KMS-11 (cell line): ENCODE data around the gene AGPS.

Experiments
- H2AFZ ChIP-seq: fragments of 200-600 bp; sonication (generic); 2 replicates; pipeline ENCODE4 v1.6.1; 2016; ENCODE audit warnings: antibody characterized with exemption, mixed run types, low read depth
- H3K27ac ChIP-seq: fragments of 200-600 bp; sonication (generic); 2 replicates; pipeline ENCODE4 v1.6.1; 2016; ENCODE audit warnings: mild to moderate bottlenecking, mixed run types
- H3K27me3 ChIP-seq: fragments of 200-600 bp; sonication (generic); 2 replicates; pipeline ENCODE4 v1.6.1; 2017; ENCODE audit warnings: mild to moderate bottlenecking, low read depth, mixed run types, moderate library complexity; ENCODE audit not compliant: insufficient read depth
- H3K36me3 ChIP-seq: fragments of 200-600 bp; sonication (generic); 2 replicates; pipeline ENCODE4 v1.6.1; 2017; ENCODE audit warnings: mild to moderate bottlenecking, mixed run types; ENCODE audit not compliant: insufficient read depth
- H3K4me1 ChIP-seq: fragments of 200-600 bp; sonication (generic); 2 replicates; pipeline ENCODE4 v1.6.1; 2016; ENCODE audit warnings: mild to moderate bottlenecking, low read depth, mixed run types; ENCODE audit not compliant: poor library complexity, severe bottlenecking
- H3K4me2 ChIP-seq: fragments of 200-600 bp; sonication (generic); 2 replicates; pipeline ENCODE4 v1.7.0; 2016; ENCODE audit warnings: mild to moderate bottlenecking, mixed run types
- H3K4me3 ChIP-seq: fragments of 200-600 bp; sonication (generic); IDR thresholded peaks from 2 replicates; pipeline ENCODE4 v1.6.1; 2017; ENCODE audit warnings: low read depth, low read length, mixed read lengths; ENCODE audit not compliant: insufficient read depth
- H3K79me2 ChIP-seq: fragments of 200-600 bp; sonication (generic); 2 replicates; pipeline ENCODE4 v1.6.1; 2016; ENCODE audit warnings: low read depth, mixed run types; ENCODE audit not compliant: insufficient read depth
- H3K9ac ChIP-seq: fragments of 200-600 bp; sonication (generic); 2 replicates; pipeline ENCODE4 v1.6.1; 2016; ENCODE audit warnings: mild to moderate bottlenecking, mixed run types
- H4K20me1 ChIP-seq: fragments of 200-600 bp; sonication (generic); 2 replicates; pipeline ENCODE4 v1.6.1; 2016; ENCODE audit warnings: mild to moderate bottlenecking, mixed run types; ENCODE audit not compliant: insufficient read depth
- CTCF ChIP-seq: fragments of 200-600 bp; sonication (generic); conservative IDR thresholded peaks from 2 replicates; pipeline ENCODE4 v1.6.1; 2017; ENCODE audit warnings: low read depth, mild to moderate bottlenecking, antibody characterized with exemption, low read length, moderate library complexity, mixed read lengths

Gene AGPS

GRCh38 chr2:177471990-177472389, 79.4 kb downstream of the AGPS start:
- no peak overlapping the region for H3K4me2 ChIP-seq
- no peak overlapping the region for H2AFZ ChIP-seq
- no peaks in the 10 kb centered on the region for H3K27me3 ChIP-seq
- no peak overlapping the region for H3K27ac ChIP-seq
- H3K36me3 ChIP-seq = no peaks in the 10 kb centered on the region
- no peaks in the 10 kb centered on the region for H3K79me2 ChIP-seq
- H4K20me1 ChIP-seq = no peaks in the 10 kb centered on the region
- no peak overlapping the region for H3K9ac ChIP-seq
- no peak overlapping the region for H3K4me3 ChIP-seq
- no peaks in the 10 kb centered on the region for H3K4me1 ChIP-seq
- no peak for TF ChIP-seq CTCF

- H3K9ac ChIP-seq = no peak overlapping the region
- H3K79me2 ChIP-seq = no peaks in the 10 kb centered on the region
- H3K27me3 ChIP-seq = no peaks in the 10 kb centered on the region
- H2AFZ ChIP-seq = no peak overlapping the region
- H3K4me2 ChIP-seq = no peak overlapping the region
- no peak overlapping the region for H3K27ac ChIP-seq
- H3K4me1 ChIP-seq = no peaks in the 10 kb centered on the region
- H3K4me3 ChIP-seq = no peak overlapping the region
- H3K36me3 ChIP-seq = no peaks in the 10 kb centered on the region
- TF ChIP-seq CTCF = no peak
- no peaks in the 10 kb centered on the region for H4K20me1 ChIP-seq
Measured at GRCh38 chr2:177474301-177474700, 81.7 kb downstream of the AGPS start.

GRCh38 chr2:177474998-177475397, 82.4 kb downstream of the AGPS start:
- Histone ChIP-seq H3K36me3 (no peaks in the 10 kb centered on the region), H3K4me3 (no peak overlapping the region), H3K27me3 (no peaks in the 10 kb centered on the region), H3K9ac (no peak overlapping the region), H3K4me2 (no peak overlapping the region), H2AFZ (no peak overlapping the region), H4K20me1 (no peaks in the 10 kb centered on the region), H3K27ac (no peak overlapping the region), H3K4me1 (no peaks in the 10 kb centered on the region), H3K79me2 (no peaks in the 10 kb centered on the region)
- TF ChIP-seq CTCF = no peak

GRCh38 chr2:177476897-177477296, 84.3 kb downstream of the AGPS start:
- no peaks in the 10 kb centered on the region for H4K20me1 ChIP-seq
- no peak overlapping the region for H3K9ac ChIP-seq
- no peaks in the 10 kb centered on the region for H3K4me1 ChIP-seq
- no peak overlapping the region for H3K4me2 ChIP-seq
- no peak overlapping the region for H3K4me3 ChIP-seq
- no peak overlapping the region for H2AFZ ChIP-seq
- H3K27ac ChIP-seq = no peak overlapping the region
- H3K79me2 ChIP-seq = no peaks in the 10 kb centered on the region
- no peaks in the 10 kb centered on the region for H3K27me3 ChIP-seq
- no peaks in the 10 kb centered on the region for H3K36me3 ChIP-seq
- TF ChIP-seq CTCF = no peak

- Histone ChIP-seq H3K36me3 (no peaks in the 10 kb centered on the region), H3K27ac (no peak overlapping the region), H3K9ac (no peak overlapping the region), H3K4me2 (no peak overlapping the region), H3K79me2 (no peaks in the 10 kb centered on the region), H2AFZ (no peak overlapping the region), H3K4me1 (no peaks in the 10 kb centered on the region), H4K20me1 (no peaks in the 10 kb centered on the region), H3K4me3 (no peak overlapping the region), H3K27me3 (no peaks in the 10 kb centered on the region)
- TF ChIP-seq CTCF = no peak
Measured at GRCh38 chr2:177478029-177478428, 85.5 kb downstream of the AGPS start.
